Suprapubic skin (tissue), 4 donors: ENCODE measurements around the gene NEXN. TPM values are rescaled to one million over a fixed set of nuclear protein-coding genes. Genes with fewer than 3 reads are reported as not detected.
"Not testable (repeated sequence)": the region's sequence is repeated elsewhere in the genome, so short reads cannot be mapped to it uniquely, and the experiment has no call there.

Experiments
- DNase-seq, 2 donors: peaks; one replicate each; pipeline ENCODE4 v3.0.0-alpha.2; 2019; ENCODE audit warnings: low spot score in 2 of 2
- H3K27ac ChIP-seq: fragments of 200-600 bp; sonication (generic); one replicate; pipeline ENCODE4 v1.5.1; 2019
- H3K27me3 ChIP-seq: fragments of 200-600 bp; sonication (generic); one replicate; pipeline ENCODE4 v1.5.1; 2019
- H3K36me3 ChIP-seq: fragments of 200-600 bp; sonication (generic); one replicate; pipeline ENCODE4 v1.5.1; 2019
- H3K4me1 ChIP-seq: fragments of 200-600 bp; sonication (generic); one replicate; pipeline ENCODE4 v1.5.1; 2019
- H3K4me3 ChIP-seq: fragments of 200-600 bp; sonication (generic); one replicate; pipeline ENCODE4 v1.5.1; 2019; ENCODE audit warnings: mild to moderate bottlenecking
- H3K9me3 ChIP-seq: fragments of 200-600 bp; sonication (generic); one replicate; pipeline ENCODE4 v1.5.1; 2019
- CTCF ChIP-seq, 2 donors: fragments of 200-600 bp in 1 of 2; fragments of 450-650 bp in 1 of 2; sonication (generic) in 1 of 2; IDR thresholded peaks; one replicate each; pipeline ENCODE4 v1.5.1; 2016 to 2019; ENCODE audit warnings: antibody characterized with exemption in 2 of 2, mild to moderate bottlenecking in 1 of 2, moderate library complexity in 1 of 2
- EP300 ChIP-seq: sonication (generic); formaldehyde crosslinking; IDR thresholded peaks from one replicate; pipeline ENCODE4 v1.6.1; 2017; ENCODE audit warnings: antibody characterized with exemption
- POLR2A ChIP-seq, 2 donors: fragments of 450-650 bp; IDR thresholded peaks; one replicate each; pipeline ENCODE4 v1.6.1; 2017; ENCODE audit warnings: antibody characterized with exemption in 2 of 2, mild to moderate bottlenecking in 2 of 2, moderate library complexity in 2 of 2
- POLR2AphosphoS5 ChIP-seq, 3 donors: sonication (generic); formaldehyde crosslinking; IDR thresholded peaks; one replicate each; pipeline ENCODE4 v1.6.1; 2017; ENCODE audit warnings: antibody characterized with exemption in 3 of 3
- WGBS: methylation state at CpG from one replicate; pipeline ENCODE4 v1.1.5; 2018; 5-methylcytosine and 5-hydroxymethylcytosine counted together
- total RNA-seq, 4 donors: library from RNA; depleted of rRNA; stranded (reverse); fragments of >200 nt; gene quantifications; one replicate each; pipeline ENCODE4 v1.1.0, GENCODE V29; 2016

NEXN gene
- total RNA-seq, 4 donors from 2014 or later: 0.60 to 3.3 (median 2.1) TPM

GRCh38 chr1:77978293-77978968, 90.0 kb downstream of the NEXN start:
- Histone ChIP-seq H3K4me3 (peak overlapping the region; percentile 84), H3K9me3 (no peaks in the 10 kb centered on the region), H3K27ac (peak overlapping the region; percentile 99), H3K4me1 (peaks cover 50% of the 10 kb centered on the region), H3K27me3 (no peaks in the 10 kb centered on the region), H3K36me3 (no peaks in the 10 kb centered on the region)
- under 1% methylated on average over 34 of the region's 34 CpGs for WGBS
- no peak for TF ChIP-seq CTCF (IDR thresholded peaks at IDR 0.05)
- TF ChIP-seq POLR2AphosphoS5 (IDR thresholded peaks at IDR 0.05): peak in 2 of 3 donors; percentile 13 to 33
- TF ChIP-seq POLR2A (IDR thresholded peaks at IDR 0.05): peak in 1 of 2 donors; percentile 59
- DNase-seq: peak in 1 of 2 donors; percentile 73

- peaks cover 50% of the 10 kb centered on the region for H3K4me1 ChIP-seq
- TF ChIP-seq POLR2AphosphoS5 (IDR thresholded peaks at IDR 0.05) (peak in 2 of 3 donors; percentile 14 to 88), POLR2A (IDR thresholded peaks at IDR 0.05) (peak in 1 of 2 donors; percentile 60), EP300 (no peak), CTCF (IDR thresholded peaks at IDR 0.05) (peak; percentile 73 to 79)
- H3K4me3 ChIP-seq: peak within 1 kb of the TSS; percentile 84
- H3K9me3 ChIP-seq: no peaks in the 10 kb centered on the region
- no peaks in the 10 kb centered on the region for H3K27me3 ChIP-seq
- peak within 1 kb of the TSS; percentile 99 for H3K27ac ChIP-seq
- H3K36me3 ChIP-seq: no peaks in the 10 kb centered on the region
- DNase-seq: peak; percentile 98
- WGBS: under 1% methylated on average over 57 of the region's 57 CpGs
These were observed 90.8 kb downstream of the NEXN start, which contains the start of gene FUBP1 for GRCh38 chr1:77978969-77979876. Gene FUBP1, minus strand, starts transcription at chr1:77979072. Its CDS starts 68 bp downstream, at chr1:77979004.

- 81% methylated on average over 8 of the region's 8 CpGs for WGBS
- peaks cover 14% of the 10 kb centered on the region for H3K4me1 ChIP-seq
- DNase-seq, H3K4me3 ChIP-seq, H3K9me3 ChIP-seq, H3K27ac ChIP-seq, H3K27me3 ChIP-seq, H3K36me3 ChIP-seq: not testable (repeated sequence)
These were observed 95.0 kb downstream of the NEXN start for GRCh38 chr1:77983352-77983996.

GRCh38 chr1:77983997-77984355, 95.6 kb downstream of the NEXN start:
- H3K27me3 ChIP-seq: no peaks in the 10 kb centered on the region
- H3K4me3 ChIP-seq: no peak overlapping the region
- TF ChIP-seq POLR2AphosphoS5 (IDR thresholded peaks at IDR 0.05): no peak
- TF ChIP-seq EP300: no peak
- no peak for TF ChIP-seq POLR2A (IDR thresholded peaks at IDR 0.05)
- TF ChIP-seq CTCF (IDR thresholded peaks at IDR 0.05): no peak
- H3K27ac ChIP-seq: no peak overlapping the region
- DNase-seq: no peak
- no peaks in the 10 kb centered on the region for H3K36me3 ChIP-seq
- H3K4me1 ChIP-seq: peaks cover 14% of the 10 kb centered on the region
- no peaks in the 10 kb centered on the region for H3K9me3 ChIP-seq

- no peak for DNase-seq
- Histone ChIP-seq H3K36me3 (no peaks in the 10 kb centered on the region), H3K27me3 (no peaks in the 10 kb centered on the region), H3K27ac (no peak overlapping the region), H3K4me3 (no peak overlapping the region), H3K9me3 (no peaks in the 10 kb centered on the region), H3K4me1 (peaks cover 14% of the 10 kb centered on the region)
- WGBS: 88% methylated on average over 4 of the region's 4 CpGs
- no peak for TF ChIP-seq CTCF (IDR thresholded peaks at IDR 0.05)
- TF ChIP-seq POLR2AphosphoS5 (IDR thresholded peaks at IDR 0.05): no peak
- no peak for TF ChIP-seq POLR2A (IDR thresholded peaks at IDR 0.05)
- TF ChIP-seq EP300: no peak
These were observed 96.2 kb downstream of the NEXN start for GRCh38 chr1:77984629-77985028.
